ENCODE data around the gene ENSA.

DNA sequence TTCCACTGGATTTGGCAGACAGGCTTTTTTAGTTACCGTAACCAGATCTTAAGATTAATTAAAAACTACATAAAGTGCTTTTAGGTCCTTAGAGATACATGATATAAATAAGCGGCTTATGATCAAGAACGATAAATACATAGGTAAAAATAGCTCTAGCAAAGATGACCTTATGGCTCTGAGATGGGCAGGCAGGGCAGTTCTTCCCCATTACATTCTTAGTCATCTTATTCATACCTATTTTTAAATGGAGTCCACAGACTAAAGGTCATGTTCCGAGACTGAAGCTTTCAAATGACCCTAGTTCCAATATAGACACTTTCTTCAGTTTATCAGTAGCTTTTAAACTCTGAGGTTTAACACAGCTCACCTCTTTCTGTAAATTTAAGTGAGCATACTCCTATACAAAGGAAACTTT is 54.3 kb downstream of the ENSA start:
- TF ChIP-seq, protein P1, sequence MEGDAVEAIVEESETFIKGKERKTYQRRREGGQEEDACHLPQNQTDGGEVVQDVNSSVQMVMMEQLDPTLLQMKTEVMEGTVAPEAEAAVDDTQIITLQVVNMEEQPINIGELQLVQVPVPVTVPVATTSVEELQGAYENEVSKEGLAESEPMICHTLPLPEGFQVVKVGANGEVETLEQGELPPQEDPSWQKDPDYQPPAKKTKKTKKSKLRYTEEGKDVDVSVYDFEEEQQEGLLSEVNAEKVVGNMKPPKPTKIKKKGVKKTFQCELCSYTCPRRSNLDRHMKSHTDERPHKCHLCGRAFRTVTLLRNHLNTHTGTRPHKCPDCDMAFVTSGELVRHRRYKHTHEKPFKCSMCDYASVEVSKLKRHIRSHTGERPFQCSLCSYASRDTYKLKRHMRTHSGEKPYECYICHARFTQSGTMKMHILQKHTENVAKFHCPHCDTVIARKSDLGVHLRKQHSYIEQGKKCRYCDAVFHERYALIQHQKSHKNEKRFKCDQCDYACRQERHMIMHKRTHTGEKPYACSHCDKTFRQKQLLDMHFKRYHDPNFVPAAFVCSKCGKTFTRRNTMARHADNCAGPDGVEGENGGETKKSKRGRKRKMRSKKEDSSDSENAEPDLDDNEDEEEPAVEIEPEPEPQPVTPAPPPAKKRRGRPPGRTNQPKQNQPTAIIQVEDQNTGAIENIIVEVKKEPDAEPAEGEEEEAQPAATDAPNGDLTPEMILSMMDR (conservative IDR thresholded peaks at IDR 0.05; ENCODE audit: low read length), result no peak
- no peak for TF ChIP-seq EZH2phosphoT487 (IDR thresholded peaks at IDR 0.05; ENCODE audit: borderline replicate concordance)

Measured in Loucy (cell line).